AG10803 (cell line): ENCODE results near the gene ANG.

ENCODE experiments used
- DNase-seq: peaks from one replicate; pipeline ENCODE4 v3.0.0; 2010; ENCODE audit warnings: low read depth
- H3K4me3 ChIP-seq: 2 replicates; pipeline ENCODE4 v1.5.1; 2011; ENCODE audit warnings: mild to moderate bottlenecking, low read length, control low read depth
- CTCF ChIP-seq: conservative IDR thresholded peaks from 2 replicates; pipeline ENCODE4 v1.5.1; 2011; ENCODE audit warnings: mild to moderate bottlenecking, low read length, control low read depth, inconsistent platforms

ANG gene

GRCh38 chr14:20683125-20683890, 5.3 kb upstream of the ANG start:
- peak; percentile 92 for DNase-seq
- no peak for TF ChIP-seq CTCF
- H3K4me3 ChIP-seq = peak overlapping the region; percentile 93

GRCh38 chr14:20683891-20684661, 4.5 kb upstream of the ANG start, which contains the start of gene RNASE4:
TSS of gene RNASE4 (plus strand) at chr14:20684560. CDS start at chr14:20699372, 14,812 bp downstream.
- no peak for TF ChIP-seq CTCF
- H3K4me3 ChIP-seq = peak within 1 kb of the TSS; percentile 93
- peak; percentile 91 for DNase-seq

GRCh38 chr14:20684662-20685456, 3.7 kb upstream of the ANG start:
- no peak for TF ChIP-seq CTCF
- DNase-seq = peak; percentile 69
- H3K4me3 ChIP-seq = peak overlapping the region; percentile 93

- peak overlapping the region; percentile 4; the same call in 1 of the 2 replicates for H3K4me3 ChIP-seq
- DNase-seq = no peak
- no peak for TF ChIP-seq CTCF
These were observed 2.0 kb upstream of the ANG start for GRCh38 chr14:20686386-20687143.

GRCh38 chr14:20687362-20688166, 1.0 kb upstream of the ANG start:
- no peak overlapping the region for H3K4me3 ChIP-seq
- TF ChIP-seq CTCF = no peak
- DNase-seq = no peak
